Keratinocyte (primary cell): ENCODE results near the gene ERRFI1. TPM values are rescaled to one million over a fixed set of nuclear protein-coding genes. Genes with fewer than 3 reads are reported as not detected.

ENCODE experiments used
- DNase-seq: peaks from one replicate; pipeline ENCODE4 v3.0.0-alpha.2; 2011; ENCODE audit warnings: low read depth, missing footprints, low spot score
- FAIRE-seq: peaks from 2 replicates; lab custom pipeline; 2011; peaks lifted over from hg19 to GRCh38; lab: Jason Lieb, UNC
- H2AFZ ChIP-seq: 2 replicates; pipeline ENCODE4 v1.6.0; 2012; ENCODE audit warnings: low read length, control low read depth, inconsistent platforms; ENCODE audit not compliant: control insufficient read depth
- H3K27ac ChIP-seq: 2 replicates; pipeline ENCODE4 v1.5.1; 2011; ENCODE audit warnings: low read length; ENCODE audit not compliant: control insufficient read depth, insufficient read depth
- H3K27me3 ChIP-seq: 3 replicates; pipeline ENCODE4 v1.6.0; 2011; ENCODE audit warnings: low read length; ENCODE audit not compliant: control insufficient read depth, insufficient read depth; ENCODE audit errors: extremely low read depth
- H3K36me3 ChIP-seq, 2 experiments: 2 replicates in 1 of 2; 3 replicates in 1 of 2; pipeline ENCODE4 v1.5.1; 2011; ENCODE audit warnings: low read length in 2 of 2, mild to moderate bottlenecking in 1 of 2; ENCODE audit not compliant: control insufficient read depth in 2 of 2, insufficient read depth in 2 of 2; ENCODE audit errors: extremely low read depth in 1 of 2
- H3K4me1 ChIP-seq: 3 replicates; pipeline ENCODE4 v1.5.1; 2011; ENCODE audit warnings: low read length; ENCODE audit not compliant: control insufficient read depth, insufficient read depth; ENCODE audit errors: extremely low read depth
- H3K4me2 ChIP-seq: 3 replicates; pipeline ENCODE4 v1.6.0; 2011; ENCODE audit warnings: low read depth, low read length; ENCODE audit not compliant: control insufficient read depth, insufficient read depth; ENCODE audit errors: extremely low read depth
- H3K4me3 ChIP-seq, 3 experiments: fragments of 200-600 bp in 1 of 3; sonication (generic) in 1 of 3; 2 replicates in 2 of 3; 3 replicates in 1 of 3; pipeline ENCODE4 v1.5.1; 2011 to 2016; ENCODE audit warnings: low read length in 3 of 3, mild to moderate bottlenecking in 3 of 3, control low read depth in 2 of 3, inconsistent platforms in 1 of 3, low read depth in 1 of 3, mixed read lengths in 1 of 3, mixed run types in 1 of 3, moderate library complexity in 1 of 3; ENCODE audit not compliant: control insufficient read depth in 2 of 3, insufficient read depth in 2 of 3; ENCODE audit errors: extremely low read depth in 1 of 3
- H3K79me2 ChIP-seq: 2 replicates; pipeline ENCODE4 v1.6.0; 2012; ENCODE audit warnings: low read length; ENCODE audit not compliant: control insufficient read depth, insufficient read depth
- H3K9ac ChIP-seq: 3 replicates; pipeline ENCODE4 v1.6.0; 2011; ENCODE audit warnings: low read length; ENCODE audit not compliant: control insufficient read depth, insufficient read depth; ENCODE audit errors: extremely low read depth
- H3K9me1 ChIP-seq: 3 replicates; pipeline ENCODE4 v1.6.0; 2011; ENCODE audit warnings: low read length; ENCODE audit not compliant: control insufficient read depth, insufficient read depth; ENCODE audit errors: extremely low read depth
- H3K9me3 ChIP-seq: 2 replicates; pipeline ENCODE4 v1.5.1; 2012; ENCODE audit warnings: low read depth, low read length; ENCODE audit not compliant: control insufficient read depth
- H4K20me1 ChIP-seq: 3 replicates; pipeline ENCODE4 v1.6.0; 2011; ENCODE audit warnings: low read length; ENCODE audit not compliant: control insufficient read depth, insufficient read depth; ENCODE audit errors: extremely low read depth
- CTCF ChIP-seq, 3 experiments: IDR thresholded peaks in 1 of 3; conservative IDR thresholded peaks in 1 of 3; optimal IDR thresholded peaks in 1 of 3; 2 replicates in 2 of 3; 3 replicates in 1 of 3; pipeline versions ENCODE3 to v1.5.1; 2011; ENCODE audit warnings: low read length in 3 of 3, mild to moderate bottlenecking in 3 of 3, moderate library complexity in 2 of 3, control low read depth in 1 of 3, inconsistent platforms in 1 of 3; ENCODE audit not compliant: insufficient read depth in 2 of 3; ENCODE audit errors: extremely low read depth in 1 of 3
- EZH2 ChIP-seq: IDR thresholded peaks from one replicate; pipeline ENCODE4 v1.6.1; 2012; ENCODE audit warnings: inconsistent platforms, mild to moderate bottlenecking, low read length, moderate library complexity
- dilution Hi-C: fragments of 300-500 bp; cut with MboI; formaldehyde crosslinking; loops from one replicate; pipeline ENCODE4 v1.7.0; 2020; ENCODE audit warnings: low sequenced_read_pairs; ENCODE audit not compliant: extremely low pct_ligation_motif_present
- polyA plus RNA-seq, 5 experiments: library from polyadenylated mRNA; depleted of rRNA in 3 of 5; stranded (reverse) in 3 of 5; stranded (forward) in 1 of 5; unstranded in 1 of 5; fragments of >200 nt; gene quantifications; 1 replicate in 1 of 5; 2 replicates in 3 of 5; 3 replicates in 1 of 5; pipeline versions ENCODE4 v1.2.1 to v1.2.3, GENCODE V29; 2011 to 2012; ENCODE audit warnings: missing spikeins in 2 of 5, low read depth in 1 of 5, low replicate concordance in 1 of 5

The ERRFI1 gene
- polyA plus RNA-seq, 1 donor (not counting 4 experiments of a cell fraction or from before 2014, with no cell fraction given) = 130 TPM

GRCh38 chr1:7971024-7971423 is 55.1 kb downstream of the ERRFI1 start:
- no peaks in the 10 kb centered on the region for H3K27me3 ChIP-seq
- FAIRE-seq (no peak), DNase-seq (no peak)
- H2AFZ ChIP-seq = no peak overlapping the region
- H4K20me1 ChIP-seq = no peaks in the 10 kb centered on the region
- no peaks in the 10 kb centered on the region for H3K9me1 ChIP-seq
- H3K79me2 ChIP-seq = peaks cover 43% of the 10 kb centered on the region
- H3K9ac ChIP-seq = no peak overlapping the region
- TF ChIP-seq EZH2 (no peak), CTCF (optimal IDR thresholded peaks at IDR 0.05 in 1 of 3, IDR thresholded peaks at IDR 0.05 in 1 of 3, conservative IDR thresholded peaks at IDR 0.05 in 1 of 3; ENCODE audit: extremely low read depth in 1 of 3, insufficient read depth in 2 of 3, low read length in 3 of 3) (no peak)
- H3K4me1 ChIP-seq = no peaks in the 10 kb centered on the region
- dilution Hi-C loops = no loop called here
- H3K4me2 ChIP-seq = no peak overlapping the region
- no peak overlapping the region for H3K4me3 ChIP-seq
- no peak overlapping the region for H3K27ac ChIP-seq
- peaks cover 16 to 26% of the 10 kb centered on the region in 2 experiments for H3K36me3 ChIP-seq
- H3K9me3 ChIP-seq = no peaks in the 10 kb centered on the region

- H3K4me3 ChIP-seq = no peak overlapping the region
- H4K20me1 ChIP-seq = peaks cover 3% of the 10 kb centered on the region
- no peak overlapping the region for H3K27ac ChIP-seq
- no peak for FAIRE-seq
- H3K27me3 ChIP-seq = no peaks in the 10 kb centered on the region
- no peaks in the 10 kb centered on the region for H3K9me1 ChIP-seq
- H2AFZ ChIP-seq = no peak overlapping the region
- H3K4me1 ChIP-seq = no peaks in the 10 kb centered on the region
- dilution Hi-C loops = no loop called here
- H3K4me2 ChIP-seq = no peak overlapping the region
- H3K9me3 ChIP-seq = no peaks in the 10 kb centered on the region
- H3K36me3 ChIP-seq = peaks cover 19 to 30% of the 10 kb centered on the region in 2 experiments
- no peak overlapping the region for H3K9ac ChIP-seq
- peaks cover 46% of the 10 kb centered on the region for H3K79me2 ChIP-seq
- TF ChIP-seq CTCF (optimal IDR thresholded peaks at IDR 0.05 in 1 of 3, IDR thresholded peaks at IDR 0.05 in 1 of 3, conservative IDR thresholded peaks at IDR 0.05 in 1 of 3; ENCODE audit: extremely low read depth in 1 of 3, insufficient read depth in 2 of 3, low read length in 3 of 3) (no peak), EZH2 (no peak)
- no peak for DNase-seq
Measured at GRCh38 chr1:7970246-7970645, 55.9 kb downstream of the ERRFI1 start.
